Panc1 (cell line): ENCODE data around the gene GPRC5D. TPM values are rescaled to one million over a fixed set of nuclear protein-coding genes. Genes with fewer than 3 reads are reported as not detected.

Experiments
- ATAC-seq: fragments of 200-7000 bp; cut with Tn5 transposase; 2 replicates; pipeline ENCODE4 v1.9.1; 2020; ENCODE audit warnings: mild to moderate bottlenecking, moderate library complexity
- BruUV-seq: library from RNA; stranded (reverse); fragments of 400-500 nt; replicated peaks from 2 replicates; lab custom pipeline; 2021; lab: Mats Ljungman, UMichigan
- CTCF ChIA-PET: fragments of 300-600 bp; sonication (Branson Sonifier 250); formaldehyde crosslinking; loops from one replicate; lab custom pipeline; 2022; ENCODE audit warnings: antibody characterized with exemption; lab: Charles Lee
- POLR2A ChIA-PET: fragments of 300-600 bp; sonication (Branson Sonifier 250); formaldehyde crosslinking; loops from one replicate; lab custom pipeline; 2022; ENCODE audit warnings: antibody characterized with exemption; lab: Charles Lee
- DNase-seq: peaks from one replicate; pipeline ENCODE4 v3.0.0-alpha.2; 2010; ENCODE audit warnings: low read depth, low spot score
- H3K27ac ChIP-seq: 2 replicates; pipeline ENCODE4 v1.5.1; 2011; ENCODE audit warnings: mild to moderate bottlenecking, low read length, inconsistent platforms
- H3K27me3 ChIP-seq: fragments of 200-500 bp; sonication (Bioruptor generic); 2 replicates; pipeline ENCODE4 v1.6.0; 2014; ENCODE audit warnings: low read length, inconsistent platforms; ENCODE audit not compliant: control insufficient read depth, insufficient read depth
- H3K36me3 ChIP-seq: fragments of 200-500 bp; sonication (Bioruptor generic); 2 replicates; pipeline ENCODE4 v1.5.1; 2014; ENCODE audit warnings: inconsistent platforms, mild to moderate bottlenecking, low read length, moderate library complexity; ENCODE audit not compliant: control insufficient read depth, insufficient read depth
- H3K4me1 ChIP-seq: 2 replicates; pipeline ENCODE4 v1.5.1; 2011; ENCODE audit warnings: inconsistent platforms, mild to moderate bottlenecking, low read length, moderate library complexity; ENCODE audit not compliant: control insufficient read depth, insufficient read depth
- H3K4me3 ChIP-seq, 2 experiments: 2 replicates each; pipeline ENCODE4 v1.5.1; 2011 to 2012; ENCODE audit warnings: low read depth in 2 of 2, low read length in 2 of 2, mild to moderate bottlenecking in 2 of 2, inconsistent platforms in 1 of 2, moderate library complexity in 1 of 2
- H3K9me3 ChIP-seq: fragments of 200-500 bp; sonication (Bioruptor generic); 2 replicates; pipeline ENCODE4 v1.5.1; 2014; ENCODE audit warnings: low read depth, mild to moderate bottlenecking, inconsistent platforms, low read length, moderate library complexity; ENCODE audit not compliant: control insufficient read depth, insufficient read depth
- POLR2AphosphoS5 ChIP-seq: IDR thresholded peaks from 2 replicates; pipeline ENCODE4 v1.6.1; 2012; ENCODE audit warnings: mild to moderate bottlenecking, low read depth, low read length, moderate library complexity
- REST ChIP-seq, 2 experiments: IDR thresholded peaks; 2 replicates each; pipeline ENCODE4 v1.6.1; 2011 to 2012; ENCODE audit warnings: low read depth in 2 of 2, control low read depth in 1 of 2, low read length in 1 of 2, mild to moderate bottlenecking in 1 of 2, moderate library complexity in 1 of 2; ENCODE audit not compliant: insufficient read depth in 1 of 2
- SIN3A ChIP-seq: IDR thresholded peaks from 2 replicates; pipeline ENCODE4 v1.6.1; 2012; ENCODE audit warnings: low read depth, mild to moderate bottlenecking, low read length, moderate library complexity, borderline replicate concordance; ENCODE audit not compliant: insufficient read depth
- TCF7L2 ChIP-seq: IDR thresholded peaks from 2 replicates; pipeline ENCODE4 v1.6.1; 2011; ENCODE audit warnings: mild to moderate bottlenecking, low read depth, low read length, inconsistent platforms
- in situ Hi-C: cut with HindIII; loops from 2 replicates; pipeline ENCODE4 v1.10.0; 2016; ENCODE audit warnings: low sequenced_read_pairs, low pct_unique_long_range_greater_than_20kb
- intact Hi-C: fragments of 100-400 bp; cut with micrococcal nuclease; formaldehyde crosslinking; loops from one replicate; pipeline ENCODE4 v1.10.0; 2022; ENCODE audit not compliant: unreplicated experiment
- total RNA-seq: library from RNA; stranded (reverse); gene quantifications from one replicate; pipeline ENCODE4 v1.2.1, GENCODE V29; 2021; ENCODE audit not compliant: unreplicated experiment
- TF ChIP-seq, protein P1 (sequence below): fragments of 450-650 bp; IDR thresholded peaks from 2 replicates; pipeline ENCODE4 v1.5.1; 2017; ENCODE audit warnings: mild to moderate bottlenecking

Gene GPRC5D
- total RNA-seq, 1 experiment from 2014 or later, result not detected

DNA sequence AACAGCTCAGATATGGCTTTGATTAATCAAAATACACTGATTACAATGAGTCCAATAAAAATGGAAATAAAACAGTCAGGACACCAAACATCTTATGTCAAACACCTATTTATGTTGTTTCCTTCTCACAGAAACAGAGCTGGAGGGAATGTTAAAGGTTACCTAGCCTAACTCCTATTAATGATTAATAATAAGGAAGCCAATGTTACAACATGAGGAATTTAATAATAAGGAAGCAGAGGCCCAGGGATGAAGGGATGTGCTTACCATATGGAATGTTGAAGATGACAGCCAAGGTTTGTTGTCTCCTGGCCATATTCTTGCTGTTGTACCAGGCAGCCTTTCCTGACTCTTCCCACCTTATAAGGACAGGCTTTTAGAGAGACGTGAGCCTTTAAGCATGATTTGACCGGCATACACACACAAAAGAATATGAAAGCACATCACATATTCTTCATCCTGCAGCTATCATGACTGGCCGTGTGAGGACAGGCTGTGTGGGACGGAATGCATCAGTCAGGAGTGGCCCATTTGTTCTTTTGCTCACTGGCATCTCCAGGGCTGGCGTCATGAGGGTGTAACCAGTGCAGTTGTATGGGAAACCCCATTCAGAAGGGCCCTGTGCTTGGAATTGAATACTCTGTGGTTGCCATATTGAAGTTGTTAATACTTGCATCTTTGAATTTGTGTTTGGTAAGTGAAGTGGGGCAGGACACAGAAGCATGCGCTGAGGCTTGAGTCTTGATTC is 3.1 kb upstream of the GPRC5D start:
- DNase-seq (no peak), ATAC-seq (no peak)
- no peak for TF ChIP-seq POLR2AphosphoS5
- no peak for TF ChIP-seq SIN3A
- TF ChIP-seq, protein P1, sequence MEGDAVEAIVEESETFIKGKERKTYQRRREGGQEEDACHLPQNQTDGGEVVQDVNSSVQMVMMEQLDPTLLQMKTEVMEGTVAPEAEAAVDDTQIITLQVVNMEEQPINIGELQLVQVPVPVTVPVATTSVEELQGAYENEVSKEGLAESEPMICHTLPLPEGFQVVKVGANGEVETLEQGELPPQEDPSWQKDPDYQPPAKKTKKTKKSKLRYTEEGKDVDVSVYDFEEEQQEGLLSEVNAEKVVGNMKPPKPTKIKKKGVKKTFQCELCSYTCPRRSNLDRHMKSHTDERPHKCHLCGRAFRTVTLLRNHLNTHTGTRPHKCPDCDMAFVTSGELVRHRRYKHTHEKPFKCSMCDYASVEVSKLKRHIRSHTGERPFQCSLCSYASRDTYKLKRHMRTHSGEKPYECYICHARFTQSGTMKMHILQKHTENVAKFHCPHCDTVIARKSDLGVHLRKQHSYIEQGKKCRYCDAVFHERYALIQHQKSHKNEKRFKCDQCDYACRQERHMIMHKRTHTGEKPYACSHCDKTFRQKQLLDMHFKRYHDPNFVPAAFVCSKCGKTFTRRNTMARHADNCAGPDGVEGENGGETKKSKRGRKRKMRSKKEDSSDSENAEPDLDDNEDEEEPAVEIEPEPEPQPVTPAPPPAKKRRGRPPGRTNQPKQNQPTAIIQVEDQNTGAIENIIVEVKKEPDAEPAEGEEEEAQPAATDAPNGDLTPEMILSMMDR, result no peak
- no peak for TF ChIP-seq TCF7L2
- no peak for TF ChIP-seq REST (IDR thresholded peaks at IDR 0.05; ENCODE audit: insufficient read depth in 1 of 2, low read depth in 2 of 2, low read length in 1 of 2)
- in situ Hi-C loops, result no loop called here
- ChIA-PET CTCF (interaction anchor here (0.7 kb wide), 1 partner anchor 21 kb away, joined by 5 read pairs; no protein-coding TSS in a partner anchor), POLR2A (no interaction called here)
- H3K27me3 ChIP-seq, result no peaks in the 10 kb centered on the region
- no TSS peak for BruUV-seq
- H3K4me3 ChIP-seq, result no peak overlapping the region
- no peaks in the 10 kb centered on the region for H3K9me3 ChIP-seq
- H3K27ac ChIP-seq, result no peak overlapping the region
- intact Hi-C loops, result no loop called here
- H3K4me1 ChIP-seq, result no peaks in the 10 kb centered on the region
- H3K36me3 ChIP-seq, result no peaks in the 10 kb centered on the region

DNA sequence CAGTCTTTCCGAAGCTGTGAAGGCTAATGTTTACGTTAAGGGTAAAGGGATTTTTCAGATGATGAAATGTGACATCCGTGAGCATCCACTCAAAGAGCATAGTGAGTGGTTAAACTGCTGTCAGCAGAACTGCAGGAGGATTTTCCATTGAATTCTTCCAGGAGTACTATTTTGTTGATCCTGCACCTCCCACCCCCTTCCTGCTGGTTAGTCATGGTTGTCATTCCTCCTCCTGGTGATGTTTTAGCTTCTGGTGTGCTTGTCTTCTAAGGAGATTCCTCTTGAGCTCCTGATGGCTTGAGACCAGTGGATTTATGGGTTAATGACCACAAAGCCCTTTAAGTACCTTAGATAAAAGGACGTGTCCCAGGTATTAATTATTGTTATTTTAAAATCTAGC is 2.4 kb upstream of the GPRC5D start:
- ChIA-PET POLR2A (no interaction called here), CTCF (no interaction called here)
- no peak for DNase-seq
- H3K4me1 ChIP-seq, result no peaks in the 10 kb centered on the region
- H3K36me3 ChIP-seq, result no peaks in the 10 kb centered on the region
- intact Hi-C loops, result no loop called here
- TF ChIP-seq POLR2AphosphoS5 (no peak), SIN3A (no peak), TCF7L2 (no peak), REST (IDR thresholded peaks at IDR 0.05; ENCODE audit: insufficient read depth in 1 of 2, low read depth in 2 of 2, low read length in 1 of 2) (no peak)
- TF ChIP-seq, protein P1, result no peak
- no peaks in the 10 kb centered on the region for H3K27me3 ChIP-seq
- H3K9me3 ChIP-seq, result no peaks in the 10 kb centered on the region
- no TSS peak for BruUV-seq
- no peak for ATAC-seq
- in situ Hi-C loops, result no loop called here
- no peak overlapping the region for H3K27ac ChIP-seq
- H3K4me3 ChIP-seq, result no peak overlapping the region
